GM15510 (cell line): ENCODE data around the gene SNTG2.

Experiments
- POLR2A ChIP-seq: IDR thresholded peaks from 3 replicates; pipeline ENCODE4 v1.6.1; 2011; ENCODE audit warnings: borderline replicate concordance; ENCODE audit not compliant: insufficient read length; ENCODE audit errors: extremely low read depth

SNTG2 gene

DNA sequence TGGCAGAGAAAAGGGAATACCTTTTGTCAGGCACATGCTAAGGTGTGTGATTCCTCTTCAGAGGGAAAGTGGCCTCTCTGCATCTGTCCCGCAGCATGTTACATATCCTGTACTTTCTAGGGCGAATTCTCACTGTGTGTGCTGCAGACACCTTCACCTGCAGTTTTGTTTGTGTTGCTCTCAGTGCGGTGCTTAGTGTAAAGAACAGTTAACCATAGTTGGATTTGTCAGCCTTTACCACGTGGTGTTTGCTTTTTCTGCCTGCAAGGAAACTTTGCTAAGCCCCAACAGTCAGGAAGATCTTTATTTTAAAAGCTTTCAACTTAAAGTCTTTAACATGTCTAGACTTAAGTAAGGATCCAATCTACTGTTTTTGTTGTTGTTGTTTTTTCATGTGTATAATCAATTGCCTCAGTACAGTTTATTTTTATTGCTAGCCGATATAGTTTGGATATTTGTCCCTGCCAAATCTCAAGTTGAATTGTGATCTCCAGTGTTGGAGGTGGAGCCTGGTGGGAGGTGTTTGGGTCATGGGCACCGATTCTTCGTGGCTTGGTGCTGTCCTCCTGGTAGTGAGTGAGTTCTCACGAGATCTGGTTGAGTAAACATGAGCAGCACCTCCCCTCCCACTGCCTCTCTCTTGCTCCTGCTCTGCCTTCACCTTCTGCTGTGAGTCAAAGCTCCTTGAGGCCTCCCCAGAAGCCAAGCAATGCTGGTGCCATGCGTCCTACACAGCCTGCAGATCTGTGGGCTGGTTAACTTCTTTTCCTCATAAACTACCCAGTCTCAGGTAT, 90.6 kb downstream of the SNTG2 start:
- no peak for TF ChIP-seq POLR2A

DNA sequence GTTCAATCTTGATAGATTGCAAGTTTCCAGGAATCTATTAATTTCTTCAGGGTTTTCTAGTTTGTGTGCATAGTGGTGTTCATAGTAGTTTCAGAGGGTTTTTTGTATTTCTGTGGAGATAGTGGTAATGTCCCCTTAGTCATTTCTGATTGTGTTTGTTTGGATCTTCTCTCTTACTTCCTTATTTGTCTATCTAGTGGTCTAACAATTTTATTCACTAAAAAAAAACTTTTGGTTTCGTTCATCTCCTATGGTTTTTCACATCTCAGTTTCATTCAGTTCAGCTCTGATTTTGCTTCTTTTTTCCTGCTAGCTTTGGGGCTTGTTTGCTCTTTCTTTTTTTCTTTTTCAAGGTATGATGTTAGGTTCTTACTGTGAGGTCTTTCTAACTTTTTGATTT, 94.5 kb downstream of the SNTG2 start:
- no peak for TF ChIP-seq POLR2A

DNA sequence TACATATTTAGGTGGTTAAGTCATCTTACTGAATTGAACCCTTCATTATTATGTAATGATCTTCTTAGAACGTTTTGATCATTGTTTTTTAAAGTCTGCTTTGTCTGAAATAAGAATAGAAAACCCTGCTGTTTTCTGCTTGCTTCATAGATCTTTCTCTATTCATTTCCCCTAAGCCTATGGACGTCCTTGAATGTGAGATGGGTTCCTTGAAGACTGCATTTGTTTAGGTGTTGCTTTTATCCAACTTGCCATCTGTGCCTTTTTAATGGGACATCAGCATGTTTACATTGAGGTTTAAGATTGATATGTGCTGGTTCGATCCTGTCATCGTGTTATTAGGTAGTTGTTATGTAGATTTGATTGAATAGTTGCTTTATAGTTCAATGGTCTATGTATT, 95.4 kb downstream of the SNTG2 start:
- TF ChIP-seq POLR2A = no peak

DNA sequence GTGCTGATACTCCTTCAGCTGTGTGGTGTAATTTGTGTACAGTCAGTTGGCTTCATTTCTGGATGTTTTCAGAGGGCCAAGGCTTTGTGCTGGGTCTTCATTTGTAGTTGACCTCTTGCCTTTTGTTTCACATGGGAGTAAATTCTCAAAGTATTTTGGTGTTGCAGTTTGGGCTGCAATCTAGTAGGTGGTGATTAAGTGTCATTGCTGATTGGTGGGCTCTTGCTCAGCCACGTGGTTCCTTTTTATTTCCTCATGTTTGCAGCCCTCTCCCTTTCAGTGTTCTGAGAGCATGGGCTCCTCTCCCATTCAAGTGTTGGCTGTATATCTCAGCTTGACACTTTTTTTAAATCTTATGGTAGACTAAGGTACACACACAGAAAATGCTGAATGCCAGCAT, 96.8 kb downstream of the SNTG2 start:
- no peak for TF ChIP-seq POLR2A

DNA sequence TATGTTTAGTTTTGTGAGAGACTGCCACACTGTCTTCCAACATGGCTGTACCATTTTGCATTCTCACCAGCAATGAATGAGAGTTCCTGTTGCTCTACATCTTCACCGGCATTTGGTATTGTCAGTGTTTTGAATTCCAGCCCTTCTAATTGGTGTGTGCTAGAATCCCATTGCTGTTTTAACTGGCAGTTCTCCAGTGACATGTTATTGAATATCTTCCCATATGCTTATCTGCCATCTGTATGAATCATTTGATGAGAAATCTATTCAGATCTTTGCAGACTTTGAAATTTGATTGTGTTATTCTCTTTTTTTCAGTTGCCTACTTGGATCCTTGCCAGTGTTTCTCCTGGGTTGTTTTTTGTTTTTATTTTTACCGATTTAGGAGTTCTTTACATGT, 99.0 kb downstream of the SNTG2 start:
- TF ChIP-seq POLR2A = no peak

DNA sequence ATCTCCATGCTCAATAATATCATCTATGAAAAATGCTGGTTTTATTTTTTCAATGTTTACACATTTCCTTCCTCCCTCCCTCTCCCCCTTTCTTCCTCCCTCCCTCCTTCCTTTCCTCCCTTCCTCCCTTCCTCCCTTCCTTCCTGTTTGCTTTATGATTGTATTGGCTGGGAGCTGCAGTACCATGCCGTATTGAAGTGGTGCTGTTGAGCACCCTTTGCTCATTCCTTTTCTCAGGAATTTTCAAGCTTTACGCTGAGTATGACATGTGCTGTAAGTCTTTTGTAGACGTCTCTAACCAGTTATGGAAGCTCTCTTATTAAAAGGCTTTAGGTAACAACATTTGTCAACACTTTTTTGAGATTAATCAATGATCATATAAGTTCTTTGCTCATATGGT, 100.4 kb downstream of the SNTG2 start:
- no peak for TF ChIP-seq POLR2A

DNA sequence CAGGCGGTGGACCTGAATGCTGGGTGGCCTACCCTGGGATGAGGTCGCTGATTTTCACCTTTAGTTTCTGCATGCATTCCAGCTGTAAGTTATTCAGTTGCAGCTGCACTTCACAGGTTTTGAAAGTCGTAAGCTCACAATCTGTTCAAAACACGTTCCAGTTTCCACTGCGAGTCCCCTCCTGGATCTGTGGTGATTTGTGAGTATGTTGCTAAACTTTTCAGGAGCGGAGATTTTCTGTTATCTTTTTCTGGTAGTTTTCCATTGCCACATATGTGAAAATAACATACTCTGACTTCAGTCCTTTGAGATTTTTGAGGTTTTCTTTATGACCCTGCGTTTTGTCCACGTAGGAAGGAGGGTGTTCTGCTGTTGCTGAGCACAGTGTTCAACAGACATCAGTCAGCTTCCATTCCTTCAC, 102.1 kb downstream of the SNTG2 start:
- TF ChIP-seq POLR2A = no peak

DNA sequence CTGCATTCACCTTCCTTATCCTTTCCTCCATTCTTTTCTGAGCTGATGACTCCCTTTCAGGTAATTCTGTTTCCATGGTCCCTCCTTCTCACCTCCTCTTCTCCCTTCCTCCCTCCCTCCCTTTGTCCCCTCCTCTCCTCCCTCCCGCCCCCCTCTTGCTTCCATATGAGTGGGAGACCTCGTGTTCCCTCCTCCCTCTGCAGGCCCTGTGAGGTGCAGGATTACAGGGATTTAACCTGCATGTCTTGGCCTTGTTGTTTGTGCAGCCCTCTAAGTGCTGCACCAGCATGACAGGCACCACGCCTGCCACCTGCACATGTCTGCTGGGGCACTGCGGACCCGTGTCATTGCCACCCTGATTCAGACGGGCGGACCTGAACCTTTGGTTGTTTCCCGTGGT, 103.1 kb downstream of the SNTG2 start:
- no peak for TF ChIP-seq POLR2A

DNA sequence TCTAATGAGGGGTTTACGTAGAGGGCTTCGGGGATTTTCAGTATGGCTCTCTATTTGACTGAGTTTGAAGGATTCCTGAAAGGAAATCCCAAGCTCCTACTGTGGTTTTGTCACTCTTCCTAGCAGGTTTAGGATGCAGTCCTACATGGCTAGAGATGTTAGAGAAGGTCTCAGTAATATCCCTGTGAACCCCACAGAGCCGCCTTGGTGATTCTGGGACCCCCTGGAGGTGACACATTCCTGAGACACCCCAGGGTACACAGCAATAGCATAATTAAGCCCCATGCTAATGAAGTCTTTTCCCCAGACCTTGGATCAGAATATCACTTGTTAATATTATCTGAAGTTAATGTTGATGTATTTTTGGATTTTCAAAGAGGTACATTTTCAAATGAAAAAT, 103.8 kb downstream of the SNTG2 start:
- TF ChIP-seq POLR2A = no peak

DNA sequence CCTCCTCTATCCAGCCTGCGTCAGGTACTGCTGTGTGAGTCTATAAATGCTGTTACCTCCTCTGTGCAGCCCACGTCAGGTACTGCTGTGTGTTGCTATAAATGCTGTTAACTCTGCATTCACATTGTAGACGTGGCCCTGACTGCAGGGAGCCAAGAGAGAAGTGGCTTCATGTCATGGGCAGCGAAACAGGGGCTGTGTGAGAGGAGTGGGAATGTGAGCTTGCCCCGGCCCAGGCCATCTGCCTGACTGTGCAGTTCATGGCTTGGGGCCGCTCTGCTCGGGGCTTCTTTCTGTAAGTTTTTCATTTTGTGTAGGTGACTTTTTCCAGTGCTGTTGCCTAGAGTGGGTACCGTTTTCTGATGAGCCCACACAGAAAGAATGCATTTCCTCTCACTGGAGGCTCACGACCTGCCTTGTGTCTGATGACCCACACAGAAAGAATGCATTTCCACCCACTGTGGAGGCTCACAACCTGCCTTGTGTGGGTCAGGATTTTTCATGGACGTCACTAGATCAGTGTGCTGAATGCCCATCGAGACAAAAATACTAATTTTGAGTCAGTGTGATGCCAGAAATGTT, 104.5 kb downstream of the SNTG2 start:
- TF ChIP-seq POLR2A = no peak

DNA sequence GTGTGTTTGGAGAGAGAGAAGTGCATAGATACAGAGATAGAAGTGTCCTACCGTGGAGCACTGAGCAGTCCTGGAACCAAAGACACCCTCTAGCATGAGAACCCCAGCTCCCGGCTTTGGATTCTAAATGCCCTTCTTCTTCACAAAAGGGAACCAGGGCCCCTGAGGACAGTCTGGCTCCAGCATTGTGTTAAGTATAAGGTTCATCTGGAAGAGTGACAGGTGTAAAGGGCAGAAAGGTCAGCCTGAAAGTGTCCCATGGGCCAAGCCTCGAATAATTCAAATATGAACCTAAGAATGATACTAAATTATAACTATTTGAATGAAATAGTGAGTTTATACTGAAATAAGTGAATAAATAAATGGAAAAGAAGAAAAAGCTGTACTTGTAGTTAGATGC, 109.7 kb downstream of the SNTG2 start:
- no peak for TF ChIP-seq POLR2A

DNA sequence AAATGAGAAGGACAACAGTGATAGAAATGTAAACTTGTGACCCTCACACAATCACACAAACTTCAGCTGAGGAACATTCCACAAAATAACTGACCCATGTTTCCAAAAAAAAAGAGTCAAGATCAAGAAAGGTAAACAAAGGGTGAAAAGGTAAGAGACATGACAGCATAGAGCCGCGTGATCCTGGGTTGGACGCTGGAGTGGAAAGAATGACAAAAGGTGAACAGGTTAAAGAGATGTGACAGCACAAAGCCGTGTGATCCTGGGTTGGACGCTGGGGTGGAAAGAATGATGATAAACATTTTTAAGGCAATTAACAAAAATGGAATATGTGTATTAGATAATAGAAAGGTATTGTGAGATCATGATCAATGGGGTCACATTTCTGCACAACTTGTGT, 110.3 kb downstream of the SNTG2 start:
- no peak for TF ChIP-seq POLR2A

DNA sequence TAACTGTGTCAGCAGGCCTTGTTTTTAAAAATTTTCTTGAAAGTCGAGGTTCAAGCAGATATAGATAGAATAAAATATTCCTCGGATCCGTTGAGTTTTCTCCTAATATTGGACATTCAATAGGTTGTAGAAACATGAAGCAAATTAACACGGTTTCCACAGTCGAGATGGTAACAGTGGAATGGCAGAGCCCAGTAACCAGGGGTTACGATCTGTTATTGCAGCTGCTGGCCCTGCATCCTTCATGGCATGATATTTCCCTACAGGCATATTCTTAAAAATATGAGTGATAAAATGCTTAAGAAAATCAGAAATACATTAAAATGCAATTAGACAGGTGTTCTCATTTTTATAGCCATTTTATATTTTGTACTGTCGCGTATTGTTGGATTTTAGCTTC, 117.6 kb downstream of the SNTG2 start:
- TF ChIP-seq POLR2A = no peak

DNA sequence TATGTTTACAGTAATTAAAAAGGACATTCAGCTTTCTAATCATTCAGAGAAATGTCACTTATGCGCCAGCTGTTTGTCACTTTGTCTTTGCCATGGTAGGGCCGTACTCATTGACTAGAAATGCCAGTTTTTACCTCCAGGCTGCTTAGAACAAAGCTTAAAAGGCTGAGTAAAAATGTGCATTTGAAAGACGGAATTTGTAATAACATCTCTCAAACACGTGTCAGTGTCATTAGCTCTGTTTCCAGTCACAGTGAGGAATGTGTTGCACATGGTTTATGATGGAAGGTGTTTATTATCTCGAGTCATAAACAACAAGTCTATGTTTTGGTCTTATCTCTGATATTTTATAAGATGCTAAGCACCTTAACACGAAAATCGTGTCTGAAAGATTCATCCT, 118.2 kb downstream of the SNTG2 start:
- TF ChIP-seq POLR2A = no peak

DNA sequence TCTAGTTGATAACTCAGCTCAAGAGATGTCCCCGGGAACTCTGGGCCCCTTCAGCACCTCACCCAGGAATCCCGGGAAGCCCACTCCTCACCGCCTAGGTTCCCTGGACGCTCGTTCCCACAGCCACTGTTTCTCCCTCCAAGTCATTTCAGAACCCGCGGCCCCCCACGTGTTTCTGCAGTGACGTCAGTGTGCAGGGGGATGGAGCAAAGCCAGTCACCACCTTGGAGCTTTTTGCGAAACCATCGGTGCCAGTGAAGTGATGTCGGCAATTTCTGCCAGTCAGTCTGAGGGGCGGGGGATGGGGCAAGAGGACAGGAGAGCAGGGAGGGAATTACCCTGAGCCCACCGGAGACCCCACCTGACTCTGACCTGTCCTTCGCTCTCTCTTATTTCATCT, 119.2 kb downstream of the SNTG2 start:
- TF ChIP-seq POLR2A = no peak

DNA sequence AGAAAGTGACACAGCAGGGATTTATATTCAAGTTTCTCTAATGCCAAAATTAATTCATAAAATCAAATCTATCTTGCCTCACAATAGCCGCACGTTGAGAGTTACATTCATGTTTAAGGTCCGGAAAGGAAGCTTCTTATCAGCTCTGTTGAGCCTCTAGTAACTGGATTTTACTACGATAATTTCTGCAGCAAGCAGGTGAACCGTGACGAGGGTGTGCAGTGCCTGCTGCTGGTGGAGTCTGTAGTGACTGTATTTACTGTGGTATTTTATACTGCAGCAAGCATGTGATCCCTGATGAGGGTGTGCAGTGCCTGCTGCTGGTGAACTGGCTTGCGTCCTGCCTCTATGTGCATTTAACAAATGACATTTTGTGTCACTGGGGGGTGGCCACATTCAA, 120.0 kb downstream of the SNTG2 start:
- TF ChIP-seq POLR2A = no peak
